ENCODE data around the gene DPH6.
"Not testable (repeated sequence)": the region's sequence is repeated elsewhere in the genome, so short reads cannot be mapped to it uniquely, and the experiment has no call there.

DNA sequence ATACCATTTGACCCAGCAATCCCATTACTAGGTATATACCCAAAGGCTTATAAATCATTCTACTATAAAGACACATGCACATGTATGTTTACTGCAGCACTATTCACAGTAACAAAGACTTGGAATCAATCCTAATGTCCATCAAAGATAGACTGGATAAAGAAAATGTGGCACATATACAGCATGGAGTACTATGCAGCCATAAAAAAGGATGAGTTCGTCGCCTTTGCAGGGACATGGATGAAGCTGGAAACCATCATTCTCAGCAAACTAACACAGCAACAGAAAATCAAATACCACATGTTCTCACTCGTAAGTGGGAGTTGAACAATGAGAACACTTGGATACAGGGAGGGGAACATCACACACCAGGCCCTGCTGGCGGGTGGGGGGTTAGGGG lies 104.7 kb downstream of the DPH6 start:
- TF ChIP-seq POLR2A, POLR2AphosphoS5 (IDR thresholded peaks at IDR 0.05): not testable (repeated sequence)
- TF ChIP-seq, protein P1, sequence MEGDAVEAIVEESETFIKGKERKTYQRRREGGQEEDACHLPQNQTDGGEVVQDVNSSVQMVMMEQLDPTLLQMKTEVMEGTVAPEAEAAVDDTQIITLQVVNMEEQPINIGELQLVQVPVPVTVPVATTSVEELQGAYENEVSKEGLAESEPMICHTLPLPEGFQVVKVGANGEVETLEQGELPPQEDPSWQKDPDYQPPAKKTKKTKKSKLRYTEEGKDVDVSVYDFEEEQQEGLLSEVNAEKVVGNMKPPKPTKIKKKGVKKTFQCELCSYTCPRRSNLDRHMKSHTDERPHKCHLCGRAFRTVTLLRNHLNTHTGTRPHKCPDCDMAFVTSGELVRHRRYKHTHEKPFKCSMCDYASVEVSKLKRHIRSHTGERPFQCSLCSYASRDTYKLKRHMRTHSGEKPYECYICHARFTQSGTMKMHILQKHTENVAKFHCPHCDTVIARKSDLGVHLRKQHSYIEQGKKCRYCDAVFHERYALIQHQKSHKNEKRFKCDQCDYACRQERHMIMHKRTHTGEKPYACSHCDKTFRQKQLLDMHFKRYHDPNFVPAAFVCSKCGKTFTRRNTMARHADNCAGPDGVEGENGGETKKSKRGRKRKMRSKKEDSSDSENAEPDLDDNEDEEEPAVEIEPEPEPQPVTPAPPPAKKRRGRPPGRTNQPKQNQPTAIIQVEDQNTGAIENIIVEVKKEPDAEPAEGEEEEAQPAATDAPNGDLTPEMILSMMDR (IDR thresholded peaks at IDR 0.05): not testable (repeated sequence)
